Erythroblast (primary cell): ENCODE measurements around the gene UNC5A.

ENCODE experiments used
- GATA1 ChIP-seq: IDR thresholded peaks from 2 replicates; pipeline ENCODE4 v1.6.1; 2011; ENCODE audit warnings: low read depth, mild to moderate bottlenecking, control low read depth, low read length, moderate library complexity
- POLR2A ChIP-seq: IDR thresholded peaks from 2 replicates; pipeline ENCODE4 v1.6.1; 2011; ENCODE audit warnings: mild to moderate bottlenecking, low read length

- no peak for TF ChIP-seq POLR2A
- no peak for TF ChIP-seq GATA1
Observed at GRCh38 chr5:176868731-176869130, 58.4 kb downstream of the UNC5A start.
